NCI-H446 (cell line): ENCODE results near the gene TJAP1.
A peak's percentile ranks its signal among the peaks of the same experiment; 100 is the strongest.
"Not testable (repeated sequence)": the region's sequence is repeated elsewhere in the genome, so short reads cannot be mapped to it uniquely, and the experiment has no call there.

ENCODE experiments used
- DNase-seq, 2 experiments: peaks; one replicate each; lab custom pipeline; 2025; lab: John Stamatoyannopoulos, UW

TJAP1 gene

DNA sequence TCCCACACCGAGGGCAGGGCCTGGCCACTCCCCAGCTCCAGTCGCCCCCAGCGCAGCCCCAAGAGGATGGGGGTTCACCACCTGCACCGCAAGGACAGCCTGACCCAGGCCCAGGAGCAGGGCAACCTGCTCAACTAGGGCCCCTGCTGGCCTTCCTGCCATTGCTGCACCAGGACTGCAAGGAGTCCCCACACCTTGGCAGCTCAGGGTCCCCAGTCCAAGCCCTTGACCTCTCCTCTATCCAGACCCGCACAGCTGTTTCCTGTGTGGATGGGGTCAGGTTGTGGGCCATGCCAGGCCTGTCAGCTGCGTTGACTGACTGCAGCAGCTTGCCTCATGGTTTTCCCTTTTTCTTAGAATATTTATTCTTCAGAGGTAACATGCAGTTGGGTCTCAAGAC, 28.3 kb downstream of the TJAP1 start:
- no peak for DNase-seq

DNA sequence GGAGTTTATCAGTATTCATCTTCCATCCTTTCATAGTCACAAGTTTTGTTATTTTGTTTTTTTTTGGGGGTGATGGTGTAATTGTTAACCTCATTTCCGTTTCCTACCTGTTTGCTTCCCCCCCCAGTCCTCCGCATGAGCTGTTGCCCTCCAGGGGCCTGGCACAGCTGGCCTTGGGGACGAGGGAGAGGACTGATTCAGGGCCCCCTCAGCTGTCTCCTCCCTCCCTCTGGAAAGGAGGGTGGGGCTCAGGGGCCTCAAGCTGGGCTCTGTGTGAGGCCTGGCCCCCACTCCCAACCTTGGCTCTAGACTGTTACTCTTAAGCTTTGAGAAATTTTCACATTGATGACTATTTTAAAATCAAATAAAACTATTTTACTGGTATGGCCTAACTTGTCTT, 28.8 kb downstream of the TJAP1 start:
- DNase-seq, result no peak

DNA sequence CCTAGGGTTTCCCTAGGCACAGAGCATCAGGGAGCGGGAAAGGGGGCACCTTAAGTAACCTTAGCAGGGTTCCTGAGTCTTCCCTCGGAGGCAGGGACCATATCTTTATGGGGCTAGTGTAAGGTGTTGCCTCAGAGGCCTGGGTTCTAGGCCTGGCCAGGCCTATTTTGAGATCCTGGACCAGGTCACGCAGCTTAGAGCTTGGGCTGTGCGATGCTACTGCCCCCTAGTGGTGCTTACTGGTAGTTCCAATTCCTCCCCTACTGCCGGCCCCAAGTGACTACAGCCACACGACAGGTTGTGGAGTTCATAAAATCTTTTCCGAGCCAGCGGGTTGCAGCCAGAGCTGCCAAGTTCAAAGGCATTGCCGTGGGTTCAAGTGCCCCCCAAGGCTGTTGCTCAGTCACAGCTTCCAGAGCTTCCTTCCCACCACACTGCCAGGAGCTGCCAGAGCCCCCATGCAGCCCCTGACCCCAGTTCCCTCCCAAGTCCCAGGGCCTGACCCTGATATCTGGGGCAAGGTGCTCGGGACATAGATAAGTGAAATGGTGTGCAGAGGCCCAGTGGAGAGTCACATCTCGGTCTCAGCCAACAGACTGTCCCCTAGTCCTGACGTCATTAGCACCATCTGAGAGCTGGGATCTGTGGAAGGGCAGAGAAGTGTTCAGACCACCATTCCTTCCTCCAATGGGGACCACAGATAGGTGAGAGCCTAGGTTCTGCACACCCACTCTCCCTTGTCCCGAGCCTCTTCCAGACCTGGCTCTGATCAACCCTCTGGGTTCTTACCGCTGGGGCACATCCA, 29.5 kb downstream of the TJAP1 start:
- peak; percentile 75 to 84 for DNase-seq

DNA sequence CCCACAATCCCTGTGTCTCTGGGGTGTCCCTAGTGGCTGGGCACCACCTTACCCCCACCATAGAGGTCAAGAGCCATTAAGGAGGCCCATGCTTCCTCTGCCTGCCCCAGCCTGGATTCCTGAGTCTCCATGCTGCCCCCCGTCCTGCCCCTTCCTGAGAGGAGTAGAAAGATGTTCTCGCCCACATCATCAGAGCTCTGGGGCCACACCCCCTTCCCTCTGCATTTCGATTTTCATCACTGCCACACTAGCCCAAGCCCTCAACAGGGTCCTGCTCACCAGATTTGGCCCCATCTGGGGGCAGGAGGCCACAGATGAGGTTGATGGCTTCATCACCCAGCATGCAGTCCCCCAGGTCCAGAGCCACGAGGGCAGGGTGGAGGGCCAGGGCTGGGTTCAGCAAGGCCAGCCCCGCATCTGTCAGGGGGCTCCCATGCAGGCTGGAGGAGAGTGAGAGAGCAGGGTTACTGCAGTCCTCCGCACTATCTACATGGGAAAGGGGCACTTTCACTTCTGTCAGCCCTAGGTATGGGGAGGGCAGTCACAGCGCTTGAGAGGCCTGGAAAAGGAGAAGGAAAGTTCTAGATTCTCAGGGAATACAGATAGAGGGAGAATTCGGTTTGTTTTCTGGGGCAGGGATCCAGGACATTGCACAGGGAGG, 31.2 kb downstream of the TJAP1 start:
- DNase-seq, result no peak

DNA sequence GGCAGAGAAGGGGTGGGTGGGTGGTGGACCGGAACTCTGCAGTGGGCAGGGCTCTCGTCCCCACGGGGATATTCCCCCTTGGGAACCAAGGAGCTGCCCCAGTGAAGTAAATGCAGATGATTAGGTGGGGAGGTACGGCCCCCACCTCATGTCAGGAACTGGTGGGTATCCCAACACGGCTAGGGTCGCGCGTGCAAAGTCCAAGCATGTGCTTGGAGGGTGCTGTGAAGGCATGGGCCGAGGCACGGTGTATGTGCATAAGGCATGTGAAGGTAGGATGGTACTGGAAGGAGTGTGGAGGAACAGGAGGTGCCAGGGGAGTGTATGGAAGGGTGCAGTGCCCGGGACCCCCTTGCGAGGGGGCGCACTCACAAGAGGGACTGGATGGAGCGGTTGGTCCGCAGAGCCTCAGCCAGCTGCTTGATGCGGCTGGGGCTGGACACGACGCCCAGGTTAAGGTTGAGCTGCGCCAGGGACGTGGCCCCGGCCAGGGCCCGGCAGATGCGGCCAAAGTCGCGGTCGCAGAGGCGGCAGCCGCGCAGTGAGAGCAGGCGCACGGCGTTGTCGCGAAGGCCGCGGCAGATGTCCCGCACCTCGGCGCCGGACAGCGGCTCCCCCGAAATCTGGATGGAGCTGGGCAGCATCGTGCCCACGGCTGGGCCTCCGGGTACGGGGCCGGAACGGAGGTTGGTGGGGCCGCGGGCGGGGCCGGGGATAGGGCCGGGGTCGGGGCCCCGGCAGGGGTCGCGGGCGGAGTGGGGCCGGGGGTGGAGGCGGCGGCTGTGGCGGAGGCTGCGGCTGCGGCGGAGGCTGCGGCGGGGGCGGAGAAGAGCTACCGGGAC, 32.0 kb downstream of the TJAP1 start:
- no peak for DNase-seq

DNA sequence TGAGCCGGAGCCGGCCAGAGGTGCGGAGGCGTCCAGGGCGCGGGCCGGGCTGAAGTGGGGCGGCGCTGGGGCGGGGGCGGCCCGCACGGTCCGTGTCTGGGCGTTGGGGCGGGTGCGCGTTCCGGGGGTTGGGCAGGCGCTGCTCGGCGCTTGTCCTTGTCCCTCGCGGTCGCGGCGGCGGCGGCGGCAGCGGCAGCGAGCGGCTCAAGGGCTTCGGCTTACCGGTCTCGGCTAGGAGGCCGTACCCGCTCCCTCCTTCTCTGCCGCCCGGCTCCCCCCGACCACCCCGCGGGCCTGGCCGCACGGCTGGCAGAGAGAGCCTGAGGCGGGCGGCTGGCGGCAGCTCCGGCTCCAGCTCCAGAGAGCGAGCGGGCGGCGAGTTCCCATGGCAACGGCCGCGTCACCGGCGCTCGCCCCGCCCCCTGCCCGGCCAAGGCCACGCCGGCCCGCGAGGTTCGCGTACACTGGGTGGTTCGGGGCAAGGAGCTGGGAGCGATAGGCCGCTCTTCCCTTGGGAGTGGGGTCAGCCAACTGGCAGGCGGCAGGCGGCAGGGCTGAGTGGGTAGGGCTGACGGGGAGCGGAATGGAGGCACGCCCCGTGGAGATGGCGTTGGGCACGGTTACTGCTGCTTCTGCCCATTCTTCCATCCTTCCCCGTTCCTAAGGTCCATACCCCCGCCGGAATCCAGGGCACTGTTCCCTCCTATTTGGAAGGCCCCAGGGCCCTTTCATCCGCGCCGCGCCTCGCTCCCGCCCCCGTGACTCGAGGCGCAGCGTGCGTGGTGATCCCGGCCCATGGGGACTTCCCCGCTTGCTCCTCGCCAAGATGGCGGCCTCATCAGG, 32.8 kb downstream of the TJAP1 start, which contains the start of gene LRRC73:
Gene LRRC73 (minus strand): TSS at position 363 of the 843 bp plus-strand sequence. CDS start 561 bp downstream, outside the sequence.
- peak; percentile 24 to 81 for DNase-seq

DNA sequence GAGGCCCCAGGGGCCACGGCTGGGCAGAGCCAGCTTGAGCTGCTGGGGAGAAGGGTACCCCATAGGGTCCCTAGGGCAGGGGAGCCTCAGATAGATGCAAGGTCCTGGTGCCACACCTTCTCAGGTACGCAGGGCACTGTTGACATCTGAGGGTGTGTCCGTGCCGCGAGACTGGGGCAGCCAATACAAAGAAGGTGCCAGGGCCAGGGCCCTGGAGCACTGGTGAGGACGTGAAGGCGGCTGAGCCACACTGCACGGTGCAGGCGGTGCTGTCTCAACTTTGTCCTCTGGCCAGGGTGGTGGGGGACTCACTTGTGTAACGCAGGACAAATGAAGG, 33.4 kb downstream of the TJAP1 start:
- no peak for DNase-seq

DNA sequence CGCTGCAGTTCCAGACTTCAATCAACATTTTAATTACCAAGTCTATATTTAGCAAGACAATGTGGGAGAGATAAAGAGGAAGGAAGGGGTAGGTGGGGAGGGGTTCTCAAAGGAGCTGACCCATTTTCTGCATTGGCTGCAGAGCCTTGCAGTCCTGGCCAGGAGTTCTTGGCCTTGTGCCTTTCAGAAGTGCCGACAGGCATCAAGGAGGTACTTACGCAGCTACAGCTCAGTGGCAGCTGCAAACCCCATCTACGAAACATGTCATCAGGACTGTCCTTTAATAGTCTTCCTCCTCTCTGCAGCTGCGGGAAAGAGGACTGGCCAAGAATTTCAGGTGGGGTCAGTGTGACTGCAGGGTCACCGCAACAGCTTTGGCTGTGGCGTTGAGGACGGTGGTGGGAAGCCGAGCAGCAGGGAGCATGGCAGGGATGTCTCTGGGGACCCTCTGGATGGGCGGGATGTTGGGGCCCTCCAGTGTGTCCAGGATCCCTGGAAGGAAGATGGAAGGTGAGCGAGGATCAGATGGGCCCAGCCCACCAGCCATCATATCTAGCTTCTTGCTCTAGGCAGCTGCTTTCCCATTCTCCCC, 34.5 kb downstream of the TJAP1 start:
- no peak for DNase-seq

DNA sequence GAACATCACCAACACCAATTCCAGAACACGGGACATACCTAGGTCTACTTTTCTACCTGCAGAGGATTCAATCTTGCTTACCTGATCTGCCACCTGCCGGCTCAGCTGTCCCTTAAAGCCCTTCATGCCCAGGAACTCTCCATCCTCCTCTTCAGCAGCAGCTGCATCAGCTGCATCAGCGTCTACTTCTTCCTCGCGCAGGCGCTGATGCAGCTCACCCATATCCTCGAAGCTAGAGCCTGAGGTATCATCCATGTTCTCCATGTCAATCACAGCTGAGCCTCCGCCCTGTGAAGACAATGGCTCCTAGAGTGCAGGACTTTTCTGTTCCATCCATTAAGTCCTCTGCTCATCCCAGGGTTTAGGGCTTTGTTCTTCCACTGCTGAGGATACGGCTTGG, 38.4 kb downstream of the TJAP1 start:
- DNase-seq, result no peak

DNA sequence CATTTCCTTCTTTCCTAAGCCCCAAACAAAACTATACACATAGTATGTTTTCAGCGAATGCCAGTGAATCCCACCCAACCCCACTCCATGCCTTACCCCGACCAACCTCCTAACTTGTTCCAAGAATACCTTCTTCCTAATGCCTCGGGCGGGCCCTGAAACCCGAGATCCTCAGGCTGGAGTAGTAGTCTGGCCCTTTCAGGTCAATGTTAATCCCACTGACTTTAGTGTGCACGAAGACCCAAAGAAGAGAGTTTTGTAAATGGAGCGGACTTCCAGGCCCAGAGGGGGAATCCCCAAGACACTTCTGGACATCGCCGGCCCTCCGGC, 39.0 kb downstream of the TJAP1 start:
- DNase-seq, result no peak

DNA sequence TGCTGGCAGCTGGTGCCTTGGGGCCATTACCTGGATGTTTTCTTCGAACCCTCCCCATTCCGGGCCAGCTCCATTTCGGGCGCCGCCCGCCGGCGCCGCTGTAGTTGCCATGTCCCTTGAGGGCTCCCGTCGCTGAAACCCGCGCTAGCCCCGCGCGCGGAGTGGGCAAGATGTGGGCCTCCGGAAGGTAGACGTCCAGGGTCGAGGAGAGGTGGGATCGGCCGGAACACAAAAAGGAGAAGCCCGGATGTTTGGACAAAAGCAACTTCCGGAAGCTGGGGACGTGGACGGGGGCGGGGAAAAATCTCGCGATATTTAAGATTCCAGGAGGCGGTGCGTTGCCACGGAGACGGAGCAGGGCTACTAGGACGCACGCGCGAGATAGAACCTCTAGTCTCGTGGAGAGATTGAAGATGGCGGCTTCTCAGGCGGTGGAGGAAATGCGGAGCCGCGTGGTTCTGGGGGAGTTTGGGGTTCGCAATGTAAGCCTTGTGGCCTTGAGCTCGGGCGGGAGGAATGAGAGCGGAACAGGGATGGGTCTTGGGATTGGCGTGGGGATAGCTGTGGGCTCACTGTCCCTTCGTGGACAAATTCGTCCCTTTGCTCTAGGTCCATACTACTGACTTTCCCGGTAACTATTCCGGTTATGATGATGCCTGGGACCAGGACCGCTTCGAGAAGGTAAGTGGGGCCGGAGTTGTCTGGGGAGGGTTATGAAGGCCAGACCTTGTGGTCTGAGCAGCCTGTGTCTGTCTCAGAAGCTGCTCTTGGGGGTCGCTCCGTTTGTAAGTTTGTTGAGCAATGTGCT, 39.5 kb downstream of the TJAP1 start, which contains the start of the genes POLR1C and YIPF3:
Gene POLR1C (plus strand): TSS at position 393 of the 808 bp plus-strand sequence. CDS start 21 bp downstream, at position 414.
Gene YIPF3 (minus strand): TSS at position 230 of the 808 bp plus-strand sequence. CDS start 119 bp downstream, at position 111.
- peak; percentile 97 to 99 for DNase-seq

DNA sequence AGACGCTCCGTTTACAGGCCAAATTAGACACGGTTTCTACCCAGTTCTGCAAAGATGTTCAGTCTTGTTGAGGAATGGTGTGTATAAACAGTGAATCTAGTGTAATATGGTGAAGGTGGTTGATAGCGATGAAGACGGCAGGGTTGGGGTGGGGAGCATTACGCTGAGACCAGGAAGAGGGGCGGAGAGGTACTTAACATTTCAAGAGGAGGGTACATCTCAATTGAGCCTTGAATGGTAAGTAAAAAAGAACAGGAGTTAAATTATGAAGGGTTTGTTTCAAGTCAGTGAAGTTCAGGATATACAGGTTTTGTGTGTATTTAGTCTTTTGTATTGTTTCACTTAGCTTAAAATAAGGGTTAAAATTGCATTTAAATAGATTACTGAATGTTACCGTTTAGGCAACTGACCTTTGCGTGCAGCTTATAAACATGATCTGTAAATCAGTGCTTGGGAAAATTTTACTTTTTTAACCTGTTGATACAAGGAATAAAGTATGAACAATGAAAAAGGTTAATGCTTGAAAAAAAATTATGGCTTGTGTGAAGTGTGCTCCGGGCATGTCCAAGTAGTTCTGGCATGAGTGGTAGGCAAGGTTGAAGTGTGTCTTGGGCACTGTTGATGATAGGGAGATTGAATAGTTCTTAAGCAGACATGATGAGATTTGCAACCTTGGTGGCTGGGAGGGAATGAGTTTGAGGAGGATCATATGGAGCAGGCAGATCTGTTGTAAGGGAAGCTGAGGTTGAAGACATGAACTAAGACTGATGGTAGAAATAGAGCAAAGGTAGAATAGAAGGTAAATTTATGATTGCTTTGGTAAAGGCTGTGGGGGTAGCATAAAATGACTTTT, 40.4 kb downstream of the TJAP1 start:
- DNase-seq, result no peak

DNA sequence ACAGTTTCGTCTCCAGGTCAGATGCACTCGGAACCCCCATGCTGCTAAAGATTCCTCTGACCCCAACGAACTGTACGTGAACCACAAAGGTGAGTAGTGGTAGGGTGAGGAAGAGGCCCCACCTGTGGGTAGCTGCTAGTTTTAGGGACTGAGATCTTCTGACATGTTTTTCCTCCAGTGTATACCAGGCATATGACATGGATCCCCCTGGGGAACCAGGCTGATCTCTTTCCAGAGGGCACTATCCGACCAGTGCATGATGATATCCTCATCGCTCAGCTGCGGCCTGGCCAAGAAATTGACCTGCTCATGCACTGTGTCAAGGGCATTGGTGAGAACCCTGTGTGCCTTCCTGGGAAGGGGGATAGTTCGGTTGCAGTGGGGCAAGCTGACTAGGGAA, 42.7 kb downstream of the TJAP1 start:
- DNase-seq, result no peak

DNA sequence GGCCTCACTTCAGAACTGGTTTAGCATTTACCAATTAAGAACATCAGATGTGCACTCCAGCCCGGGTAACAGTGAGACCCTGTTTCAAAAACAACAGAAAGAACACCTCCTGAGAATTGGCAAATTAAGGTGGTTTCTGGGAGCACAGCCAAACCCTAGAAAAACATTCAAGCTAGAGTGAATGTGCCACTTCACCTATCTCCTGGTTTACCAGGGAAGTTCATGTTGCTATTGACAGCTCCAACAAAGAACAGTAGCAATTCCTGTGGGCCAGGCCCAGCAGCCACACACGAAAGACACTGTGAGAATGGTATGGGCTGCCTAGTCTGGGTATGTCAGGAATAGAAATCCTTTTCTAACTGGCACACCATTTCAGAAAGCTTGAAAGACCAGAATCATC, 44.5 kb downstream of the TJAP1 start:
- DNase-seq, result no peak

DNA sequence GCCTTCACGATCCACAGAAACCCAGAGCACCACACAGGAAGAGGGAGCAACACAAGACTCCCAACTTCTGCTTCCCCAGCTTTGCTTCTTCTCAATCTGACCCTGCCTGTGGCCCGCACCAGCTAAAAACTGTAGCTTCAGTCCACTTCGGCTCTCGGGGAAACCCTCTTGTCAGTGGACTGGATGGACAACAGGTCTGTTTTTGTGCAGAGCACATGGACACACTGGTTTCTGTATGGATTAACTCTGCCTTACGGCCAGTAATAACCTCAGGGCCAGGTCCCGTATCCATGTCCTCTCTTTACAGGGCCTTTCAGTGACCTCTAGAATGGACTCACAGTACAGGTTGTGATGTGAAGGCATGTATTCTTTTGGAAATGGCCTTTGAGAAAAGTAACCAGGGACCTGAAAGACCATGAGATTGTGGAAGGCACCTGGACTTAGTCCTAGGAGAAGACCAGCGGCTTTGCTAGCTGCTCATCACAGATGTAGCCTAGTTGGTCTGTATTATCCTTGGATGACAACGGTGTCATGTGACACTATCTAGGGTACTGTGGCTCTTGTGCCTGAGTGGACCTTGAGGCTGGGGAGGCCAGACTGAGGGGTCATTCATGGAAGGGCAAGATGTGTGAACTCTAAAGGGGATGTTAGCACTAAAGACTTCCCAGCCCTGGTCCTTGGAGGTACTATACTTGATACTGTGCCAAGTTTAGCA, 45.3 kb downstream of the TJAP1 start:
- DNase-seq, result no peak

DNA sequence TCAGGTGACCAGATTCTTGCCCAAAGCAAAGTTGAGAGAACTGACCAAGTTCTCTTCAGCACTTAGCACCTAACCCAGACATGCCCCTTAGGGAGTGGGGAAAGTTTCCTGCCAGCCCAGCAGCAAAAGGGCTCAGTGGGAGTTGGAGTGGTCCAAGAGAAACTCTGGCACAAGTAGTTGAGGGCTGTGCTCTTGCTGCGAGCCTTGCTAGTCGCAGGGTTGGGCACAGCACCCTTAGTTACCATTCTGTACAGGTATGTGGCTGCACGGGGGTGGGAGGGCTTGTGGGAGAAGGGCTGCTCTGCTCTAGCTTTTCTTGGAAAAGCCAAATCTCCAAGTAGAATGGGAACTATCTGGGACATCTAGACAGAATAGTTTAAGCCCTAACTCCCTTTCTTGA, 45.9 kb downstream of the TJAP1 start:
- DNase-seq, result no peak

DNA sequence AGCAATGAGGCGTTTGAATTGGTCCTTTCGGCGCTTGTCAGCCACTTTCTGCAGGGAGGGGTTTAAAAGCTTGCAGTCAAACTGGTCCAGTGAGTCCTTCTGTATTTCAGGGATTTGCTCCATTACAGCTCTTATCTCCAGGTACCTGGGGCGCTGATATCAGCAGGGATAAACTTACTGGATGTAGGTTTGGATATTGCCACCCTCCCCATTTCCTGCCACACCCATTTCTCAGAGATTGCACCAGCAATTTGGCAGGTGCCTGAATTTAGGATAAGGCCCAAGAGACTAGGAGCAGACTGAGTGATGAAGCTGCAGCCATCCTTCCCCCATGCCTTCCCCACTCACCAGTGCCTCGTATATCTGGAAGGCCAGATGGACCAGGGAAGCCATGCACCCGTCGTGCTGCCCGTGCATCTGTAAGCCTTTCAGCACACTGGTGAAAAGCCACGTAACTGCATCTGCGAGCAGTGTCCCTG, 47.2 kb downstream of the TJAP1 start:
- DNase-seq, result no peak

DNA sequence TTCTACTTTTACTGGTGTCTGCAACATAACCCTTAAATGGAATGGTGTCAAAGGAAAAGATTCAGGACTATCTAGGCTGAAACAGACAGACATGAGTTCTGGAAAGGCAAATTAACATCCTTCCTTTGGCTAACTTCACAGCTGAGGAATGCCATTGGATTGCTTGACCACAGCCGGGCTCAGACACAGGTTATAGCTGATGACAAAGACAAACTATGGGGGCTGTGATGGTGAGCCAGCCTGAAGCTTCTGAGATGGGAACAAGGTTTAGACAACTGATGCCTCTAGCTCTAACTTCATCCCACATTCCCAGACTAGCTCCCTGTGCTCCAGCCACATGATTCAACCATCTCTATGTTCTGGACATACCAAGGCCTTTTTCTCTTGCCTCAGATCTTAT, 54.8 kb downstream of the TJAP1 start:
- no peak for DNase-seq

DNA sequence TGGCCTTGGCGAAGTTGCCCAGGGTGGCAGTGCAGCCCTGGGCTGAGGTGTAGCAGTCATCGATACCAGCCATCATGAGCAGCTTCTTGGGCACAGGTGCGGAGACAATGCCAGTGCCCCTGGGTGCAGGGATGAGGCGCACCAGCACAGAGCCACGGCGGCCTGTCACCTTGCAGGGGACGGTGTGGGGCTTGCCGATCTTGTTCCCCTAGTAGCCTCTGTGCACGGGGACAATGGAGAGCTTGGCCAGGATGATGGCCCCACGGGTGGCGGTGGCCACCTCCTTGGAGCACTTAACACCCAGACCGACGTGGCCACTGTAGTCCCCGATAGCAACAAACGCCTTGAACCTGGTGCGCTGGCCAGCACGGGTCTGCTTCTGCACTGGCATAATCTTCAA, 61.6 kb downstream of the TJAP1 start:
- not testable (repeated sequence) for DNase-seq
